ENCODE data around the gene A1BG.
"Not testable (repeated sequence)": the region's sequence is repeated elsewhere in the genome, so short reads cannot be mapped to it uniquely, and the experiment has no call there.

Gene A1BG

GRCh38 chr19:58356766-58357480, 3.6 kb upstream of the A1BG start:
- peak; percentile 31 for DNase-seq

DNA sequence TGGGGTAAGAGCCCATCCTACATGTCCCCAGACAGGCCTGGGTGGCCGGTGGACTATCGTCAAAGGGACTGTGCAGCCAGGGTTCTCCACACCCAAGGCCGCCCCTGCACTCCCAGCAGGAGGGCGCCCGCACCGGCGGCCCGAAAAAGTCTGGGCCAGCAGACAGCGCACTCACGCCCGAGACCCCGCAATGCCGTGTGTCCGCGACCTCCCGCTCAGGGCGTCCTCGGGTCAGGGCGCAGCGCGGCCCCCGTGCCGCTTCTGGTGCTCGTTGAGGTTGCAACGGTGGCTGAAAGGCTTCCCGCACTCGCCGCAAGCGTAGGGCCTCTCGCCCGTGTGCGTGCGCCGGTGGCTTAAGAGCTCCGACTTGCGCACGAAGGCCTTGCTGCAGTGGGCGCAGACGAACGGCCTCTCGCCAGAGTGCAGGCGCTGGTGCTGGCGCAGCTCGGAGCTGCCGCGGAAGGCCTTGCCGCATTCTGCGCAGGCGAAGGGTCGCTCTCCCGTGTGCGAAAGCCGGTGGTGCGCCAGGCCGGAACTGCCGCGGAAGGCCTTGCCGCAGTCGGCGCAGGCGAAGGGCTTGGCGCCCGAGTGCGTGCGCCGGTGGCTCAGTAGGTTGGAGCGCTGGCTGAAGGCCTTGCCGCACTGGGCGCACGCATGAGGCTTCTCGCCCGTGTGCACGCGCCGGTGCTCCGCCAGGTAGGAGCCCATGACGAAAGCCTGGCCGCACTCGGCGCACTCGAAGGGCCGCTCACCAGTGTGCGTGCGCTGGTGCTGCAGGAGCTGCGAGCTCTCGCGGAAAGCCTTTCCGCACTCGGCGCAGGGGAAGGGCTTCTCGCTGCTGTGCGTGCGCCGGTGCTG, 2.8 kb upstream of the A1BG start:
- DNase-seq, result peak; percentile 51

DNA sequence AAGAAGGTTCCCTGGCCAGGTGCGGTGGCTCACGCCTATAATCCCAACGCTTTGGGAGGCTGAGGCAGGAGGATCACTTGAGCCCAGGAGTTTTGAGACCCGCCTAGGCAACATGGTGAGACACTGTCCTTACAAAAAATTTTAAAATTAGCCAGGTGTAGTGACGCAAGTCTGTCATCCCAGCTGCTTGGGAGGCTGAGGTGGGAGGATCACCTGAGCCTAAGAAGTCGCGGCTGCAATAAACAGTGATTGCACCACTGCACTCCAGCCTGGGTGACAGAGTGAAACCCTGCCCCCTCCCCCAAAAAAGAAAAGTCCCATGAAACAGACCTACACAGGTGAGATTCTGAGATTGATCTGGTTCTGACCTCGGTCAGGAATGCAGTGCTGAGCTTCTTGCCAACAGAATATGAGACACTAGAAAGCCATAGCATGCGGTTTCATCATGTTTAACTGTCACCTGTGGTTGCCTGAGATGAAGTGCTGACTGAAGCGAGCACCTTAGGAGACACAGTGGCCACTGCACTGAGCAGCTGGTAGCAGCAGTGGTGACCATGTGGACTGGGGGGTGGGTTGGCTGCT, 2.0 kb upstream of the A1BG start:
- DNase-seq, result no peak

- no peak for DNase-seq
These were observed 1.3 kb upstream of the A1BG start for GRCh38 chr19:58354478-58355030.

DNA sequence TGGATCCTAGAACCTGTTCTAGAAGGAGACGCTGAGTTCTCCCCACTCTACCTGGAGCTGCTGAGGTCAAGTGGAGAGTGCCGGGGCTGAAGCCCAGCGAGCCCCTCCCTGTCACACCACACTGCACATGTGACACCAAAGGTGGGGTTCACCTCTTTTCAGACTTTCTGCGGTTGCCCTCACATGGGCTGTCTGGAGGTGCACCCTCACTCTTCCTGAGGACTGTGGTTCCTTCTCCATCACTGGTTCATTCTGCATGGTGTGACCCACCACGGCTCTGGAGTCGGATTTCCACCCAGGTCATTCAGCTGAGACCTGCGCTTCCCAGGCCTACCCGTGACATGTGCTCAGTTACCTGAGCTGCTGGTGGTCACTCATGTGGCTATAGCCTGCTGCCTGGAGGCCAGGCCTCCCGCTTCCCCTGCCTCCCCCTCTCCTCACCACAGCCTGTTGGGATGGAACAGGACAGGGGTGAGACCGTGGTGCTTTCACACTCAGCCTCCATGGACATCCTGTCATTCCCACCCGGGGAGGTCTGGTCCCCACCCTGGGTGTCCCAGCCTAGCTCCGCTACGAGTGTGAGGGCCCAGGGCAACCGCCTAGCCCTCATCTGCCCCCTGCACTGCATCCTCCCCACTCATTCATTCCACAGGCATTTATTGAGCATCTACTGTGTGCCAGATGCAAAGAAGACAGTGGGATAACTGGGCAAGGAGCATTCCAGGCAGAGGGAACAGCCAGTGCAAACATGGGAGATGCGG, 605 bp upstream of the A1BG start:
- no peak for DNase-seq

- no peak for DNase-seq
These were observed 1.1 kb downstream of the A1BG start for GRCh38 chr19:58351990-58352755.

DNA sequence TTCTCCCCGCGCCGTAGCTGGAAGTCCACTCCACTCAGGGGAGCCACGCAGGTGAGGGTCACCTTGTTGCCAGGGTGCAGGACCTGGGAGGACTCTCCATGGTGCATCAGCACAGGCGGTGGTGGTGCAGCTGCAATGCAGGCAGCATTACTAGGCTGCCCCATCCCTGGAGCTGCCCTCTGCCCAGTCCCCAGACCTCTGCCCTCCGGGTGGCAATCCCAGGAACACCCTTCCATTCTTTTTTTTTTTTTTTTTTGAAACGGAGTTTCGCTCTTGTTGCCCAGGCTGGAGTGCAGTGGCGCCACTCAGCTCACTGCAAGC, 1.8 kb downstream of the A1BG start:
- no peak for DNase-seq

- no peak for DNase-seq
These were observed 2.3 kb downstream of the A1BG start for GRCh38 chr19:58350871-58351557.

DNA sequence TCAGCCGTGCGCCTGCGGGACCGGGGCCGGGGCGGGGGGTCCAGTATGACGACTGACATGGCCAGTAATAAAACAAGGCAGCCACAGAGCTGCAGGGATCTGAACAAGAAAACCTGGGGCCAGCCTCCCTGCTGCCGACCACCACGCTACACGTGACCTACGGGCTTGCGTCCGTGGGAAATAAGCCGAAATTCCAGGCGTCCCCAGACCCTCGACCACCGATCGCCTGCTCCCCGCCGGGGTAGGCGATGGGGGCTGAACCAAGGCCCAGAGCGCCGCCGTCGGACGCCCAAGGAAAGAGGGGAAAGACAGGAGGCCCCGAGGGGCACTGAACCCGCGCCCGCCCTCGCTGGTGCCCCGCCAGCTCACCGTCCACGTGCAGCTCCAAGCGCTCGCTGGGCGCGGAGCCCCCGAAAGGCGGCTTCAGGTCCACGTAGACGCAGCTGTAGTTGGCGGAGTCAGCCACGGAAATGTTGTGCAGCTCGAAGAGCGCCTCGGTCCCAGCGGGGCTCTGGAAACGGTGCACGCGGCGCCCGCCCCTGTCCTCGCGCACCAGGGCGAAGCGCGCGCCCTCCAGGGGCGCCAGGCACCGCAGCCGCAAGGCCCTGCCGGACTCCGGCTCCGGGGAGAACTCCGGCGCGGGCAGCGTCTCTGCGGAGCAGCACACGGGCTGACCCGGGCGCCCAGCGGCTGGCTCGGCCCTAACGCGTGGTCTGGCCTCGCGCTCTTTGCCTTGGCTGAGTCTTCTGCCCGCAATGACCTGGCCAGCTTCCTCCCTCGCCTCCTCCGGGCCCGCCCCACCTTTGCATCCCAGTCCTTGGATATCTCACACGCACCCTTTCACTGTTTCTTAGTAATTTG, 3.1 kb downstream of the A1BG start:
- DNase-seq, result no peak

GRCh38 chr19:58349590-58349989, 3.7 kb downstream of the A1BG start:
- no peak for DNase-seq

DNA sequence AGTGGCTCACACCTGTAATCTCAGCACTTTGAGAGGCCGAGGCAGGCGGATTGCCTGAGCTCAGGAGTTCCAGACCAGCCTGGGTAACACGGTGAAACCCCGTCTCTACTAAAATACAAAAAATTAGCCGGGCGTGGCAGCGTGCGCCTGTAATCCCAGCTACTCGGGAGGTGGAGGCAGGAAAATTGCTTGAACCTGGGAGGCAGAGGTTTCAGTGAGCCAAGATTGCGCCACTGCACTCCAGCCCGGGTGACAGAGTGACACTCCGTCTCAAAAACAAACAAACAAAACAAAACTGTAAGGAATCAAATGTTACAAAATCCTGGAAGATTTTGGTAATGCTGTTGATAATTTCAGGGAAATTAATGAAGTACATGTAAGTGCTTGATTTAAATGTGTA, 5.2 kb downstream of the A1BG start:
- DNase-seq, result not testable (repeated sequence)

DNA sequence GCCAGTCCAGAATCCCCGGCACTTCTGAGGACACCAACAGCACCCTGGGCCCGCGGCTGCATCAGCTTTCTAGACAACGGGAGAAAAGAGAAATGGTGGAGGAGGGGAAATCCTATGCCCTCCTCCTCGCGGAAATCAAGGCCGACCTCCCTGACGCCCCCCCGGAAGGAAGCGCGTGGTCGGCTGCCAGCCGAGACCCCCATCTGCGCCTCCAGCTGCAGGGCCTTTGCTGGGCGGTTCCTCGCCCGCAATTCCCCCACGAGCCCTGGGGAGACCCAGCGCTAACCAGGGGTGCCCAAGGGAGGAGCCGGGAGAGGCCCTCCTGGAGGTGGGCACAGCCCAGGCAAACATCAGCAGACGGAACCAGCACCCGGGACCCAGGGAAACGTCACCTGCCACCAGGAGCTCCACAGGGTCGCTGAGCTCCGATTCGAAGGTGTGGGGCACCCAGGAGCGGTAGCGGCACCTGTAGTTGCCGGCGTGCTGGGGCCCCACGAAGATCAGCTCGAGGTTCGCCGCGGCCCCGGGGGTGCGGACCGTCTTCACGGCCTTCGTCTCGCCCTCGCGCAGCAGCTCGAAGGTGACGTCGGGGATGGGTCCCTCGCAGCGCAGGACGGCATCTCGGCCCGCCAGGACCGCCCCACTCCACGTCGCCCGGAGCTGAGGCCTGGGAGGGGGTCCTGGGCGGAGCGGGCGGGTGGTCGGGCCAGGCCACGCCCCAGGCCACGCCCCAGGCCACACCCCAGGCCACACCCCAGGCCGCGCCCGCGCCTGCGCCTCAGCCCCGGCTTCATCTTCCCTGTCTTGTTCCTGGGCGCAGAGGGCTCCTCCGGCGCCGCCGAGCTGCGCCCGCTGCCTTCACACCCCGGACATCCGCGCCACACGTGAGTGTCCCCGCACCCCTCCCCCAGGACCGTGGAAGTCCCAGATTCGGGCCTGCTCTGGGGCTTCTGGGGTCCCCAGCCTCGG, 6.0 kb downstream of the A1BG start:
- DNase-seq, result peak; percentile 78

- no peak for DNase-seq
These were observed 7.7 kb downstream of the A1BG start for GRCh38 chr19:58345558-58345957.

DNA sequence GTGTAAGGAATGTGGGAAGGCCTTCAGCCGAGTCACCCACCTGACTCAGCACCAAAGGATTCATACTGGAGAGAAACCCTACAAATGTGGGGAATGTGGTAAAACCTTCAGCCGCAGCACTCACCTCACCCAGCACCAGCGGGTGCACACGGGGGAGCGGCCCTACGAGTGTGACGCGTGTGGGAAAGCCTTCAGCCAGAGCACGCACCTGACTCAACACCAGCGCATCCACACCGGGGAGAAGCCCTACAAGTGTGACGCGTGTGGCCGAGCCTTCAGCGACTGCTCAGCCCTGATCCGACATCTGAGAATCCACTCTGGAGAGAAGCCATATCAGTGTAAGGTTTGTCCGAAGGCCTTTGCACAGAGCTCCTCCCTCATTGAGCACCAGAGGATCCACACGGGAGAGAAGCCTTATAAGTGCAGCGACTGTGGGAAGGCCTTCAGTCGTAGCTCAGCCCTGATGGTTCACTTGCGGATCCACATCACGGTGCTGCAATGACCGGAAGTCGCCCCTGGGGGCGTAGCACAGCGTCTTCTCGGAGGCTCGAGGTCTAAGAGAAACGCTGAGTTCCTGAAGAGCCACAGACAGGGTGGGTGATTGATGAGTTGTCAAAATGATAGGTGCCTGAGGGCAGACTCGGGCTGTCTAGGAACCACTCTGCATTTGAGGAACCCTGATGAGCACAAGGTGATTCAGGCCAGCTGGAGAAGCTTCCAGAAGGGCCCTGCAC, 14.3 kb downstream of the A1BG start:
- DNase-seq, result peak; percentile 24

DNA sequence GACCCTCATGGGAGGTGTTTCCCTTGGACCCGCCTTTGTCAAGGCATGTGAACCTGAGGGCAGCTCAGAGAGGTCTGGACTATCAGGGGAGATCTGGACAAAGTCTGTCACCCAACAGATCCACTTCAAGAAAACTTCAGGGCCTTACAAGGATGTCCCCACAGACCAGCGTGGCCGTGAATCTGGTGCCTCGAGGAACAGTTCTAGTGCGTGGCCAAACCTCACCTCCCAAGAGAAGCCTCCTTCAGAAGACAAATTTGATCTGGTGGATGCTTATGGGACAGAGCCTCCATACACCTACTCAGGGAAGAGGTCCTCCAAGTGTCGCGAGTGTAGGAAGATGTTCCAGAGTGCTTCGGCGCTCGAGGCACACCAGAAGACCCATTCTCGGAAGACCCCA, 15.0 kb downstream of the A1BG start:
- DNase-seq, result no peak

- DNase-seq, result no peak
These were observed 16.5 kb downstream of the A1BG start for GRCh38 chr19:58336820-58337219.

- DNase-seq, result no peak
These were observed 17.1 kb downstream of the A1BG start for GRCh38 chr19:58336216-58336615.

GRCh38 chr19:58335630-58336029, 17.7 kb downstream of the A1BG start:
- DNase-seq, result no peak
